HepG2 (cell line): ENCODE results near the gene WDR6. TPM values are rescaled to one million over a fixed set of nuclear protein-coding genes. Genes with fewer than 3 reads are reported as not detected.
A peak's percentile ranks its signal among the peaks of the same experiment; 100 is the strongest.

Source experiments
- ARHGAP35 ChIP-seq: sonication (generic); formaldehyde crosslinking; IDR thresholded peaks from 2 replicates; pipeline ENCODE4 v1.9.0; 2022; ENCODE audit warnings: mild to moderate bottlenecking, inconsistent platforms, moderate library complexity, missing genetic modification reagents, borderline replicate concordance
- EZH2 ChIP-seq: conservative IDR thresholded peaks from 2 replicates; pipeline ENCODE4 v1.6.1; 2012; ENCODE audit warnings: mild to moderate bottlenecking, low read depth, low read length, moderate library complexity
- GLMP ChIP-seq: sonication (generic); formaldehyde crosslinking; IDR thresholded peaks from 2 replicates; pipeline ENCODE4 v1.9.0; 2021; ENCODE audit warnings: missing genetic modification reagents, mild to moderate bottlenecking, borderline replicate concordance
- HMGXB4 ChIP-seq, 2 experiments: sonication (generic) in 1 of 2; formaldehyde crosslinking in 1 of 2; IDR thresholded peaks; 2 replicates each; pipeline versions ENCODE4 v1.4.0 to v1.6.1; 2018 to 2020; ENCODE audit warnings: missing genetic modification reagents in 2 of 2, borderline replicate concordance in 1 of 2, low read depth in 1 of 2, mild to moderate bottlenecking in 1 of 2, missing biosample characterization in 1 of 2
- HOXD1 ChIP-seq: sonication (generic); formaldehyde crosslinking; IDR thresholded peaks from 2 replicates; pipeline ENCODE4 v1.5.0; 2020; ENCODE audit warnings: missing genetic modification reagents
- IRF2 ChIP-seq: IDR thresholded peaks from 2 replicates; pipeline ENCODE4 v1.6.1; 2018; ENCODE audit warnings: missing genetic modification reagents, missing compliant biosample characterization
- KMT2A ChIP-seq: sonication (generic); formaldehyde crosslinking; IDR thresholded peaks from 2 replicates; pipeline ENCODE4 v1.4.0; 2020; ENCODE audit warnings: missing genetic modification reagents
- MTERF4 ChIP-seq: sonication (generic); formaldehyde crosslinking; IDR thresholded peaks from 2 replicates; pipeline ENCODE4 v1.8.0; 2023; ENCODE audit warnings: mild to moderate bottlenecking, missing genetic modification reagents
- MTF2 ChIP-seq: sonication (generic); formaldehyde crosslinking; IDR thresholded peaks from 2 replicates; pipeline ENCODE4 v1.5.0; 2020; ENCODE audit warnings: missing genetic modification reagents, borderline replicate concordance
- NBN ChIP-seq: fragments of 450-650 bp; conservative IDR thresholded peaks from 2 replicates; pipeline ENCODE4 v1.6.1; 2017
- SAFB2 ChIP-seq: sonication (generic); formaldehyde crosslinking; IDR thresholded peaks from 2 replicates; pipeline ENCODE4 v1.5.1; 2020; ENCODE audit warnings: missing genetic modification reagents, low read depth, mild to moderate bottlenecking, borderline replicate concordance
- SALL1 ChIP-seq: sonication (generic); formaldehyde crosslinking; IDR thresholded peaks from 2 replicates; pipeline ENCODE4 v1.8.0; 2022; ENCODE audit warnings: mild to moderate bottlenecking, missing genetic modification reagents
- SOX5 ChIP-seq: IDR thresholded peaks from 2 replicates; pipeline ENCODE4 v1.6.1; 2016; ENCODE audit warnings: borderline replicate concordance
- YEATS2 ChIP-seq: sonication (generic); formaldehyde crosslinking; IDR thresholded peaks from 2 replicates; pipeline ENCODE4 v1.4.0; 2020; ENCODE audit warnings: missing genetic modification reagents, borderline replicate concordance
- ZNF224 ChIP-seq: sonication (generic); formaldehyde crosslinking; IDR thresholded peaks from 2 replicates; pipeline ENCODE4 v1.5.0; 2020; ENCODE audit warnings: mild to moderate bottlenecking, missing genetic modification reagents
- ZNF331 ChIP-seq: sonication (generic); formaldehyde crosslinking; IDR thresholded peaks from 2 replicates; pipeline ENCODE4 v1.4.0; 2020; ENCODE audit warnings: missing genetic modification reagents
- ZNF34 ChIP-seq: sonication (generic); formaldehyde crosslinking; IDR thresholded peaks from 2 replicates; pipeline ENCODE4 v1.4.0; 2020; ENCODE audit warnings: mild to moderate bottlenecking, missing genetic modification reagents, borderline replicate concordance
- ZNF569 ChIP-seq: sonication (generic); formaldehyde crosslinking; IDR thresholded peaks from 2 replicates; pipeline ENCODE4 v1.5.0; 2020; ENCODE audit warnings: mild to moderate bottlenecking, missing genetic modification reagents, moderate library complexity, borderline replicate concordance
- ZNF672 ChIP-seq: sonication (generic); formaldehyde crosslinking; IDR thresholded peaks from 2 replicates; pipeline ENCODE4 v1.8.1; 2022; ENCODE audit warnings: missing genetic modification reagents
- ZNF800 ChIP-seq: sonication (generic); formaldehyde crosslinking; IDR thresholded peaks from 2 replicates; pipeline ENCODE4 v1.4.0; 2020; ENCODE audit warnings: missing genetic modification reagents
- ZSCAN5A ChIP-seq: sonication (generic); formaldehyde crosslinking; IDR thresholded peaks from 2 replicates; pipeline ENCODE4 v1.8.0; 2022; ENCODE audit warnings: mild to moderate bottlenecking, missing genetic modification reagents, borderline replicate concordance
- polyA plus RNA-seq, 8 experiments: library from polyadenylated mRNA; depleted of rRNA in 3 of 8; stranded (reverse) in 7 of 8; unstranded in 1 of 8; fragments of >200 nt; fragmentation: Illumina TruSeq in 4 of 8; extraction: Trizol in 4 of 8; gene quantifications; 2 replicates each; pipeline versions ENCODE4 v1.2.1 to v1.2.3, GENCODE V29; 2011 to 2016; ENCODE audit warnings: low read depth in 4 of 8, missing spikeins in 1 of 8, mixed read lengths in 1 of 8; ENCODE audit not compliant: insufficient read depth in 1 of 8
- total RNA-seq, 5 experiments: library from RNA; depleted of rRNA; stranded (reverse); fragments of >200 nt; fragmentation: Illumina TruSeq; extraction: Trizol; gene quantifications; 2 replicates each; pipeline ENCODE4 v1.2.3, GENCODE V29; 2016; ENCODE audit warnings: low read depth in 1 of 5

The WDR6 gene
- total and polyA plus RNA-seq, 2 of the 13 experiments (the other 11 are each of a cell fraction or from before 2014, with no cell fraction given) = 73.4 to 139 TPM

- TF ChIP-seq MTERF4 (CRISPR knock-in tag) (peak; percentile 72; the same call in 1 of the 2 replicates), YEATS2 (CRISPR knock-in tag) (peak; percentile 99), NBN (no peak), ZNF800 (CRISPR knock-in tag) (no peak; the same call in none of the 2 replicates), ZNF672 (CRISPR knock-in tag) (0 out of 2 replicates have a peak, but pooled peaks have one; percentile 46), MTF2 (CRISPR knock-in tag) (no peak), HOXD1 (CRISPR knock-in tag) (peak; percentile 77), KMT2A (CRISPR knock-in tag) (peak; percentile 81; the same call in 1 of the 2 replicates), GLMP (CRISPR knock-in tag) (no peak), ZNF34 (CRISPR knock-in tag) (0 out of 2 replicates have a peak, but pooled peaks have one; percentile 59), EZH2 (no peak), IRF2 (CRISPR knock-in tag) (peak; percentile 94), ARHGAP35 (CRISPR knock-in tag) (peak; percentile 75; the same call in 1 of the 2 replicates), HMGXB4 (CRISPR knock-in tag; IDR thresholded peaks at IDR 0.05; ENCODE audit: borderline replicate concordance in 1 of 2, low read depth in 1 of 2) (peak; percentile 82 to 86), ZNF224 (peak; percentile 98), SOX5 (peak; percentile 52), SALL1 (peak; percentile 89), ZNF331 (CRISPR knock-in tag) (peak; percentile 93), SAFB2 (CRISPR knock-in tag) (peak; percentile 99), ZNF569 (CRISPR knock-in tag) (no peak), ZSCAN5A (CRISPR knock-in tag) (peak; percentile 28; the same call in 1 of the 2 replicates)
These were observed 21.7 kb downstream of the WDR6 start, which contains the start of gene IMPDH2 (continued) for GRCh38 chr3:49028673-49029562.
